ENCODE results near the gene ATP2C1. TPM values are rescaled to one million over a fixed set of nuclear protein-coding genes. Genes with fewer than 3 reads are reported as not detected.
"Not testable (repeated sequence)": the region's sequence is repeated elsewhere in the genome, so short reads cannot be mapped to it uniquely, and the experiment has no call there.

ATP2C1 gene
- total RNA-seq, 1 donor = 136 TPM

GRCh38 chr3:130850843-130851242 lies 43.0 kb upstream of the ATP2C1 start:
- no peak for TF ChIP-seq CTCF (IDR thresholded peaks at IDR 0.05; ENCODE audit: insufficient read depth, low read depth, low read length)
- DNase-seq (ENCODE audit: low read depth) = no peak
- H3K4me3 ChIP-seq (ENCODE audit: low read depth, low read length) = no peak overlapping the region

GRCh38 chr3:130851277-130851676 lies 42.6 kb upstream of the ATP2C1 start:
- DNase-seq (ENCODE audit: low read depth) = no peak
- no peak overlapping the region for H3K4me3 ChIP-seq (ENCODE audit: low read depth, low read length)
- no peak for TF ChIP-seq CTCF (IDR thresholded peaks at IDR 0.05; ENCODE audit: insufficient read depth, low read depth, low read length)

DNA sequence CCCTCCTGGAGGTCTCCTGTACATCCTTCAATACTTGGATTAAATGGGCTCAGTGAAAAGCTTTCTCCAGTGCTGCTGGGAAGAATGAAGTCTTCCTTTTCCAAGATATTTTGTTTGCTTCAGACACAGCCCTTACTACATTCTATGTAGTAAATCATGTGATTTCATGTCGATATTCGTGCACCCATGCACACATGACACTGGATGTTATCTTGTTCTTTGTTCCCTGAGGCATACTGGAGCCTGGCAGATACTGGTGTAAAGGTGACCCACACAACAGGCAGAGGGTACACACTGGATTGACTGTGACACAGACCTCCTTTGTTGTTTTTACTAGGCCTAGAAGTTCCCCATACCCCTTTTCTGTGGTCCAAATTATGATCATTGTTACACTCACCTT lies 40.3 kb upstream of the ATP2C1 start:
- H3K4me3 ChIP-seq (ENCODE audit: low read depth, low read length) = no peak overlapping the region
- no peak for DNase-seq (ENCODE audit: low read depth)
- no peak for TF ChIP-seq CTCF (IDR thresholded peaks at IDR 0.05; ENCODE audit: insufficient read depth, low read depth, low read length)

DNA sequence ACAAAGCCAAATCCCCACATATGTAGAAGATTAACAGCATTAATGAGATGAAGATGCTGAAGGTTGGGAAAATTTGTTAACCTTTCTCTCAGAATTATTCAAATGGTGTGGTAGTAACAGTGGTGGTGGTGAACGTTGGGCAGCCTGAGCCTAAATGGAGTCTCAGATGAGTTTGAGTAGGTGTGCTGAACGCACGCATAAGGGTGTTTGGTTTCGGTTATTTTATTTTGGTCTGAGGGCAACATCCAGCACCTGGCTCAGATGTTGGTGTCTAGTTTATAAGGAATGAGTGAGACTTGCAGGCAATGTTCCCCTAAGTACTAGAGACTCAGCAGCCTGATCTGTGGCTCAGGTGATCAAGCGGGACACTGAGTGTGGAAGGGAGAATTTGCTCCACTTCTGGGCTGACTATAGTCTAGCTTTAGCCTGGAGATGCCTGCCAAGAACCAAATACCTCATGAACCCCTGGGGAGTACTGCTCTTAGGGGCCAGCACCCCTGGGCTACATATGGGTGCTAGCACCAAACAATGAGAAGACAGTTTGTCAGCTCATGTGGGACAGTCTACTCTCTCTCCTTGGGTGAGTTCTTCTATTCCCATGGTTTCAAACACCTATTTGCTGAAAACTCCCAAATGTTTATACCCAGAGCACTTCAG lies 39.5 kb upstream of the ATP2C1 start:
- no peak overlapping the region for H3K4me3 ChIP-seq (ENCODE audit: low read depth, low read length)
- TF ChIP-seq CTCF (IDR thresholded peaks at IDR 0.05; ENCODE audit: insufficient read depth, low read depth, low read length) = no peak
- DNase-seq (ENCODE audit: low read depth) = no peak

GRCh38 chr3:130857336-130858026 lies 36.4 kb upstream of the ATP2C1 start:
- TF ChIP-seq CTCF (IDR thresholded peaks at IDR 0.05; ENCODE audit: insufficient read depth, low read depth, low read length) = no peak

GRCh38 chr3:130862130-130862529 lies 31.8 kb upstream of the ATP2C1 start:
- not testable (repeated sequence) for DNase-seq (ENCODE audit: low read depth); H3K4me3 ChIP-seq (ENCODE audit: low read depth, low read length)

More at GRCh38 chr3:130857336-130858026, 36.4 kb upstream of the ATP2C1 start:
- DNase-seq (ENCODE audit: low read depth) = no peak
- H3K4me3 ChIP-seq (ENCODE audit: low read depth, low read length) = no peak overlapping the region

DNA sequence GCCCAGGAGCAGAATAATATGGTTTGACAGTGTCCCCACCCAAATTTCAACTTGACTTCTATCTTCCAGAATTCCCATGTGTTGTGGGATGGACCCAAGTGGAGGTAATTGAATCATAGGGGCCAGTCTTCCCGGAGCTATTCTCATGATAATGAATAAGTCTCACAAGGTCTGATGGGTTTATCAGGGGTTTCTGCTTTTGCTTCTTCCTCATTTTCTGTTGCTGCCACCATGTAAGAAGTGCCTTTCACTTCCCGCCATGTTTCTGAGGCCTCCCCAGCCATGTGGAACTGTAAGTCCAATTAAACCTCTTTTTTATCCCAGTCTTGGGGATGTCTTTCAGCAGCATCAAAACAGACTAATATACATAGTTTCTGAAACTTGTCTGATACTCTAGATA lies 28.4 kb upstream of the ATP2C1 start:
- no peak for TF ChIP-seq CTCF (IDR thresholded peaks at IDR 0.05; ENCODE audit: insufficient read depth, low read depth, low read length)
- no peak for DNase-seq (ENCODE audit: low read depth)
- no peak overlapping the region for H3K4me3 ChIP-seq (ENCODE audit: low read depth, low read length)

All from fibroblast of villous mesenchyme (primary cell).